22Rv1 (cell line): ENCODE results near the gene PRSS3.

ENCODE experiments used
- ZFX ChIP-seq: fragments of 450-650 bp; IDR thresholded peaks from 2 replicates; pipeline ENCODE4 v1.6.1; 2017; ENCODE audit warnings: antibody characterized with exemption, borderline replicate concordance
- TF ChIP-seq, protein P1 (sequence below): fragments of 450-650 bp; IDR thresholded peaks from 2 replicates; pipeline ENCODE4 v1.5.1; 2017; ENCODE audit warnings: mild to moderate bottlenecking

DNA sequence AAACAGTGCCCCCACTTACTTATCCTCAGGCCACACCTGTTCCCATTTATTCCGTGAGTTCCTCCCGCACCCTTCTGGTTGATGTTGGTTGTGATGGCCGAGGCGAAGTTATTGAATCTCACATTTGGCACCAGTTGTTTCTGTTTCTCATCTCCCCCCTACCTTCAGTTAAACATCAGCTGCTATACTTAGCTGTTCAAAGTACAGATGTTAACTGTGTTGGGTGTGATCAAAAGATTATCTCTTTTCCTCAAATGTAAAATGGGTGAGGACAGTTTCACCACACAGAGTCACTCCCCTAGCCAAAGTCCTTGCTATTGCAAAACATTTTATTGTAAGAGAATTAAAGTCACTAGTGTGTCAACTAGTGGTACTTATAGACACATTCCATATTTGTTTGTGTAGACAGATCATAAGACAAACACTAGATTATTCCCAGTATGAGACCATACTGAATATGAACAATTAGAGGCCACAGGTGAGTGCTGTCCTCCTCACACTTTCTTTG, 43.2 kb upstream of the PRSS3 start:
- TF ChIP-seq, protein P1, sequence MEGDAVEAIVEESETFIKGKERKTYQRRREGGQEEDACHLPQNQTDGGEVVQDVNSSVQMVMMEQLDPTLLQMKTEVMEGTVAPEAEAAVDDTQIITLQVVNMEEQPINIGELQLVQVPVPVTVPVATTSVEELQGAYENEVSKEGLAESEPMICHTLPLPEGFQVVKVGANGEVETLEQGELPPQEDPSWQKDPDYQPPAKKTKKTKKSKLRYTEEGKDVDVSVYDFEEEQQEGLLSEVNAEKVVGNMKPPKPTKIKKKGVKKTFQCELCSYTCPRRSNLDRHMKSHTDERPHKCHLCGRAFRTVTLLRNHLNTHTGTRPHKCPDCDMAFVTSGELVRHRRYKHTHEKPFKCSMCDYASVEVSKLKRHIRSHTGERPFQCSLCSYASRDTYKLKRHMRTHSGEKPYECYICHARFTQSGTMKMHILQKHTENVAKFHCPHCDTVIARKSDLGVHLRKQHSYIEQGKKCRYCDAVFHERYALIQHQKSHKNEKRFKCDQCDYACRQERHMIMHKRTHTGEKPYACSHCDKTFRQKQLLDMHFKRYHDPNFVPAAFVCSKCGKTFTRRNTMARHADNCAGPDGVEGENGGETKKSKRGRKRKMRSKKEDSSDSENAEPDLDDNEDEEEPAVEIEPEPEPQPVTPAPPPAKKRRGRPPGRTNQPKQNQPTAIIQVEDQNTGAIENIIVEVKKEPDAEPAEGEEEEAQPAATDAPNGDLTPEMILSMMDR, result no peak
- TF ChIP-seq ZFX, result no peak
